Neuronal stem cell (in vitro differentiated cells): ENCODE results near the gene TPRN.
A peak's percentile ranks its signal among the peaks of the same experiment; 100 is the strongest.

Source experiments
- DNase-seq: peaks from one replicate; pipeline ENCODE4 v3.0.0-alpha.2; 2013; ENCODE audit warnings: low spot score
- H2AFZ ChIP-seq: one replicate; pipeline ENCODE4 v1.6.1; 2013; ENCODE audit warnings: mild to moderate bottlenecking, low read length, inconsistent platforms
- H2AK5ac ChIP-seq: 2 replicates; pipeline ENCODE4 v1.6.1; 2013; ENCODE audit warnings: low read depth, mild to moderate bottlenecking, inconsistent platforms, low read length, moderate library complexity, mixed read lengths
- H2BK120ac ChIP-seq: 2 replicates; pipeline ENCODE4 v1.6.1; 2013; ENCODE audit warnings: low read depth, mild to moderate bottlenecking, inconsistent platforms, low read length, moderate library complexity, mixed read lengths
- H2BK12ac ChIP-seq: one replicate; pipeline ENCODE4 v1.6.1; 2013; ENCODE audit warnings: low read length, inconsistent platforms
- H2BK15ac ChIP-seq: 2 replicates; pipeline ENCODE4 v1.6.1; 2013; ENCODE audit warnings: mild to moderate bottlenecking, low read length, inconsistent platforms, mixed read lengths
- H2BK5ac ChIP-seq: one replicate; pipeline ENCODE4 v1.6.1; 2013; ENCODE audit warnings: inconsistent platforms, mild to moderate bottlenecking, low read length, moderate library complexity
- H3K14ac ChIP-seq: one replicate; pipeline ENCODE4 v1.6.1; 2013; ENCODE audit warnings: low read length, inconsistent platforms
- H3K18ac ChIP-seq: 2 replicates; pipeline ENCODE4 v1.6.1; 2013; ENCODE audit warnings: low read length, inconsistent platforms
- H3K23ac ChIP-seq: 2 replicates; pipeline ENCODE4 v1.6.1; 2013; ENCODE audit warnings: low read depth, mild to moderate bottlenecking, mixed read lengths, low read length, inconsistent platforms; ENCODE audit not compliant: poor library complexity
- H3K27ac ChIP-seq: replicated peaks from 3 replicates; pipeline ENCODE4 v1.5.1; 2013; ENCODE audit warnings: low read length, inconsistent platforms
- H3K27me3 ChIP-seq, 3 experiments: 2 replicates each; pipeline ENCODE4 v1.6.1; 2013; ENCODE audit warnings: low read length in 3 of 3, mild to moderate bottlenecking in 2 of 3, inconsistent platforms in 1 of 3, low read depth in 1 of 3, mixed read lengths in 1 of 3, moderate library complexity in 1 of 3; ENCODE audit not compliant: control insufficient read depth in 3 of 3, insufficient read depth in 3 of 3
- H3K36me3 ChIP-seq, 2 donors: replicated peaks in 1 of 2; 2 replicates each; pipeline ENCODE4 v1.6.1; 2013; ENCODE audit warnings: low read length in 2 of 2; ENCODE audit not compliant: control insufficient read depth in 2 of 2, insufficient read depth in 2 of 2
- H3K4ac ChIP-seq: 2 replicates; pipeline ENCODE4 v1.6.1; 2013; ENCODE audit warnings: inconsistent platforms, mild to moderate bottlenecking, low read length, moderate library complexity
- H3K4me1 ChIP-seq, 2 donors: 1 replicate in 1 of 2; 2 replicates in 1 of 2; pipeline ENCODE4 v1.6.1; 2013; ENCODE audit warnings: low read length in 2 of 2, low read depth in 1 of 2; ENCODE audit not compliant: control insufficient read depth in 2 of 2, insufficient read depth in 1 of 2
- H3K4me2 ChIP-seq: one replicate; pipeline ENCODE4 v1.6.1; 2013; ENCODE audit warnings: mild to moderate bottlenecking, low read length, inconsistent platforms; ENCODE audit not compliant: insufficient read depth, poor library complexity, severe bottlenecking
- H3K4me3 ChIP-seq, 2 donors: 2 replicates each; pipeline ENCODE4 v1.5.1; 2013; ENCODE audit warnings: low read length in 2 of 2, mild to moderate bottlenecking in 2 of 2, inconsistent platforms in 1 of 2, moderate library complexity in 1 of 2
- H3K79me1 ChIP-seq: one replicate; pipeline ENCODE4 v1.6.1; 2013; ENCODE audit warnings: low read depth, mild to moderate bottlenecking, inconsistent platforms, low read length, moderate library complexity
- H3K9ac ChIP-seq: one replicate; pipeline ENCODE4 v1.6.1; 2013; ENCODE audit warnings: mild to moderate bottlenecking, low read depth, low read length, inconsistent platforms; ENCODE audit not compliant: poor library complexity
- H3K9me3 ChIP-seq, 2 donors: replicated peaks in 1 of 2; 2 replicates each; pipeline versions ENCODE3 to v1.6.1; 2013; ENCODE audit warnings: low read length in 2 of 2, mild to moderate bottlenecking in 2 of 2, inconsistent platforms in 1 of 2, low read depth in 1 of 2, mixed read lengths in 1 of 2, moderate library complexity in 1 of 2; ENCODE audit not compliant: control insufficient read depth in 2 of 2, insufficient read depth in 1 of 2
- H4K8ac ChIP-seq: one replicate; pipeline ENCODE4 v1.6.1; 2013; ENCODE audit warnings: low read depth, mild to moderate bottlenecking, inconsistent platforms, low read length, moderate library complexity
- H4K91ac ChIP-seq: one replicate; pipeline ENCODE4 v1.6.1; 2013; ENCODE audit warnings: low read length, low read depth, mild to moderate bottlenecking, inconsistent platforms; ENCODE audit not compliant: poor library complexity
- WGBS, 2 donors: extraction: QIAGEN DNeasy Blood & Tissue Kit; methylation state at CpG; one replicate each; pipeline ENCODE4 v1.1.7; 2013; ENCODE audit warnings: missing lambda C conversion rate in 2 of 2, mixed read lengths in 1 of 2; ENCODE audit not compliant: insufficient read length in 2 of 2, insufficient replicate concordance in 1 of 2; ENCODE audit errors: extremely low coverage in 2 of 2; 5-methylcytosine and 5-hydroxymethylcytosine counted together

TPRN gene

DNA sequence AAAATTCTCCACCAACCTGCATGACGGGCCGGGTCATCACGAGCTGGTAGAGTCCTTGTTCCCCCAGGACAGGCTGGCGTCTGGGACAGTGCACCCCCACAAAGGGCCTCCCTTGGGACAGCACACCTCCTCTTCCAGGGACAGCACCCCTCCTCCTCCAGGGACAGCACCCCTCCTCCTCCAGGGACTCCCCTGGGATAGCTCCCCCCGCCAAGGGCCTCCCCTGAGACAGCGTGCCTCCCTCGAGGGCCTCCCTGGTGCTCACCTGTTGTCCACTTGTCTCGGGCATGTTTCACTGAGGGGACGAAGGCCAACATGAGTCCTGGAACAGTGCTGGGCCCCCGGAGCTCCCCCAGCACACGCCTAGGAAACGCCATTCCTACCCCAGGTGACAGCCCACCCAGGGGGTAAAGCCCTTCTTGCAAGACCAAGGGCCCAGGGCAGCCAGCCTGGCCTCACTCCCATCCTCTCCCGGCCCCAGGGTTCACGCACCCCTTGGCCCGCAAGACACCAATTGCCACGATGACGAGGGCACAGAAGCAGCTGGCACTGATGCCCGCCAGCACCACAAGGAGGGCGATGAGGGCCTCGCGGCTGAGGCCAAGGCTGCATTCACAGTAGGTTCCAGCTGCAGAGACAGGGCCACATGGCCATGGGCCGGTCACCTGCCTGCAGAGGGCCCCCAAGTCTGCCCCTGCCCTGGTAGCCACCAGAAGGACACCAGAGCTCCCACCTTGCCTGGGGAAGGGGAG is 29.2 kb downstream of the TPRN start:
- H3K18ac ChIP-seq: no peak overlapping the region
- H4K8ac ChIP-seq: peak overlapping the region; percentile 17
- peaks cover 21 to 70% (median 62%) of the 10 kb centered on the region in 3 experiments for H3K27me3 ChIP-seq
- H2BK15ac ChIP-seq: peak overlapping the region; percentile 89
- no peak overlapping the region for H3K4ac ChIP-seq
- H2BK12ac ChIP-seq: peak overlapping the region; percentile 30
- no peak overlapping the region for H2AFZ ChIP-seq
- H3K79me1 ChIP-seq: peaks cover 4% of the 10 kb centered on the region
- H2AK5ac ChIP-seq: peak overlapping the region; percentile 68
- no peak overlapping the region for H3K27ac ChIP-seq
- peak overlapping the region; percentile 21 for H3K14ac ChIP-seq
- H3K36me3 ChIP-seq: no peaks in the 10 kb centered on the region
- H3K4me2 ChIP-seq: no peak overlapping the region
- DNase-seq: no peak
- WGBS, 2 donors: no CpG with 5 or more reads among the region's 22 CpGs
- H3K9ac ChIP-seq: peak overlapping the region; percentile 21
- peaks cover 12 to 22% of the 10 kb centered on the region in 2 donors for H3K4me1 ChIP-seq
- H2BK5ac ChIP-seq: no peak overlapping the region
- H2BK120ac ChIP-seq: no peak overlapping the region
- H3K23ac ChIP-seq: no peak overlapping the region
- no peak overlapping the region for H4K91ac ChIP-seq
- peaks cover 0 to 2% of the 10 kb centered on the region in 2 donors for H3K9me3 ChIP-seq
- no peak overlapping the region for H3K4me3 ChIP-seq

DNA sequence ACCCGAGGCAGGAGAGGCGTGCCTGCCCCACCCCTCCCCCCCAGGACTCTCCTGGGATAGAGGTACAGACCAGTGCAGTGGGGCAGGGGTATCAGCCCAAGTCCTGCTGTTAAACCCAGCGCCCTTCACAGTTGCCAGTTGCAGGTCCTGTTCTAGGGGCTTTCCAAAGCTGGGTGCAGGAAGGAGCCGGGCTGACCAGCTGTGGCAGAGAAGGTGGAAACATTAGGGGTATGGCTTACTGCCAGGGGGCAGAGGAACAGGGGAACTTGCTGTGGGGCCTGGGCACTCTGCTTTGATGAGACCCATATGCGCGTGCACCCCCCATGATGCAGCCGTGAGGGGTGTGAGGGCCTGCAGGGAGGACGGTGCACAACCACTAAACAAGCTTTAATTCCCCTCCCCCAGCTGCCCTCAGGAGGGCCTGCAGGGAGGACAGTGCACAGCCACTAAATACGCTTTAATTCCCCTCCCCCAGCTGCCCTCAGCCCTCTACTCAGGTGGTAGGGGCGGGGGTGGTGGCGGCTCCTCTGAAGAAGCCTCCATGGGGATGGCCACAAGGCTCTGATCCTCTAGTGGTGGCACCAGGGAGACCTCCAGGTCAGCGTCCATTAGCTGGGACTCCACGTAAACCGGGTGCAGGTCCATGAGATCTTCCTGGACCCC is 29.9 kb downstream of the TPRN start:
- no peak overlapping the region for H2BK12ac ChIP-seq
- H3K9ac ChIP-seq: peak overlapping the region; percentile 60
- no CpG with 5 or more reads among the region's 14 CpGs for WGBS, 2 donors
- H3K27me3 ChIP-seq: peaks cover 22 to 77% (median 67%) of the 10 kb centered on the region in 3 experiments
- no peak overlapping the region for H3K4me2 ChIP-seq
- peaks cover 4% of the 10 kb centered on the region for H3K79me1 ChIP-seq
- H4K91ac ChIP-seq: no peak overlapping the region
- H3K14ac ChIP-seq: peak overlapping the region; percentile 56
- H3K27ac ChIP-seq: no peak overlapping the region
- DNase-seq: no peak
- no peak overlapping the region for H4K8ac ChIP-seq
- no peak overlapping the region for H2BK120ac ChIP-seq
- H2AK5ac ChIP-seq: peak overlapping the region; percentile 88
- H2AFZ ChIP-seq: no peak overlapping the region
- no peak overlapping the region for H3K4ac ChIP-seq
- peak overlapping the region; percentile 43 for H3K23ac ChIP-seq
- H3K4me1 ChIP-seq: peaks cover 12 to 22% of the 10 kb centered on the region in 2 donors
- H3K9me3 ChIP-seq: peaks cover 0 to 2% of the 10 kb centered on the region in 2 donors
- H2BK5ac ChIP-seq: no peak overlapping the region
- H3K36me3 ChIP-seq: no peaks in the 10 kb centered on the region
- H3K18ac ChIP-seq: peak overlapping the region; percentile 48
- H3K4me3 ChIP-seq: no peak overlapping the region
- H2BK15ac ChIP-seq: no peak overlapping the region

DNA sequence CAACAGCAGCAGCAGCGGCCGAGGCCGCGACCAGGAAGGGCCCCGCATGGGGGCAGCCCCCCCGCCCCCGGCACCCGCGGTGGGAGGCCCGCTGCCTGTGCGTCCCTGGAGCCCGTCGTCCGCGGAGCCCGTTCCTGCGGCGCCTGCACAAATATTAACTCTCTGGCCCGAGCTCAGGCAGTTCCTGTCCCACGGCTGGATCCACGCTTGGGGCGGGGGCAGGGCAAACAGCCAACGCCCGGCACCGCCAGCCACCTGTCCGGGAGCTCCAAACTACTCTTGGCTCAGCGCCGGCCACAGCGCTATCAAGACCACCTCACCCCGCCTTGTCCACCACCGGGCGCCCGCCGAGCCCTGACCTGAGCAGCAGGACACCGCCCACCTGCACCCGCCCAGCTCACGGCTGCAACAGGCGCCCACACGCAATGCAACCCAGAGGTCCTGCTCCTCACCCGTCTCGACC is 30.6 kb downstream of the TPRN start, which contains the start of gene LRRC26:
LRRC26 (minus strand) TSS at position 156 of the 463 bp plus-strand sequence; CDS start at position 48, 108 bp downstream.
- Histone ChIP-seq H3K79me1 (peaks cover 2% of the 10 kb centered on the region), H3K23ac (peak within 1 kb of the TSS; percentile 93), H2AFZ (peak within 1 kb of the TSS; percentile 91), H2BK120ac (no peak within 1 kb of the TSS), H2BK15ac (peak within 1 kb of the TSS; percentile 75), H3K9ac (peak within 1 kb of the TSS; percentile 92), H3K36me3 (no peaks in the 10 kb centered on the region), H3K4ac (peak within 1 kb of the TSS; percentile 37), H2BK5ac (no peak within 1 kb of the TSS), H4K8ac (peak within 1 kb of the TSS; percentile 3), H2BK12ac (peak within 1 kb of the TSS; percentile 41), H3K4me3 (peak within 1 kb of the TSS; percentile 51 to 80), H3K4me1 (peaks cover 8 to 22% of the 10 kb centered on the region in 2 donors), H2AK5ac (peak within 1 kb of the TSS; percentile 88), H3K27ac (no peak within 1 kb of the TSS), H3K18ac (peak within 1 kb of the TSS; percentile 91), H3K9me3 (peaks cover 0 to 2% of the 10 kb centered on the region in 2 donors), H4K91ac (no peak within 1 kb of the TSS), H3K4me2 (peak within 1 kb of the TSS; percentile 89), H3K14ac (peak within 1 kb of the TSS; percentile 71), H3K27me3 (peaks cover 22 to 84% (median 69%) of the 10 kb centered on the region in 3 experiments)
- no CpG with 5 or more reads among the region's 41 CpGs for WGBS, 2 donors
- no peak for DNase-seq
